Activated CD8-positive, alpha-beta memory T cell treated with anti-CD3 and anti-CD28 coated beads, Interleukin-2, amount 50 U/mL, for 4 hours (primary cell): ENCODE results near the gene KCNK3.
A peak's percentile ranks its signal among the peaks of the same experiment; 100 is the strongest.

ENCODE experiments used
- DNase-seq: peaks from one replicate; pipeline ENCODE4 v3.0.0-alpha.2; 2020

Gene KCNK3

GRCh38 chr2:26715528-26716270 lies 23.2 kb downstream of the KCNK3 start:
- no peak for DNase-seq

GRCh38 chr2:26716340-26716739 lies 23.8 kb downstream of the KCNK3 start:
- DNase-seq, result no peak

DNA sequence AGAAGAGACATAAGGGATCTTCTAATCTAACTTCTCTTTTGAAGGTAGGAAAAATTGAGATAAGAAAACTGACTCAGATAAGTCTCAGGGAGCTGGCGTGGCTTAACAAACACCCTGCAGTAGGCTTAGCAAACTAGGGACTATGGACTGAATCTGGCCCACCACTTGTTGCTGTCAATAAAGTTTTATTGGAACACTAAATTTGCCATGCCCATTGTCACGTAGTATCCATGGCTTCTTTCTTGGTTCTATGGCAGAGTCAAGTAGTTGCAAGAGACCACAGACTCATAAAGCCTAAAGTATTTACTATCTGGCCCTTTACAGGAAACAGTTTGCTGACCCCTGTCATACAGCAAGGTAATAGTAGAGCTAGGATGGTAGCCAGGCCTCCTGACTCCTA lies 24.2 kb downstream of the KCNK3 start:
- DNase-seq, result no peak

DNA sequence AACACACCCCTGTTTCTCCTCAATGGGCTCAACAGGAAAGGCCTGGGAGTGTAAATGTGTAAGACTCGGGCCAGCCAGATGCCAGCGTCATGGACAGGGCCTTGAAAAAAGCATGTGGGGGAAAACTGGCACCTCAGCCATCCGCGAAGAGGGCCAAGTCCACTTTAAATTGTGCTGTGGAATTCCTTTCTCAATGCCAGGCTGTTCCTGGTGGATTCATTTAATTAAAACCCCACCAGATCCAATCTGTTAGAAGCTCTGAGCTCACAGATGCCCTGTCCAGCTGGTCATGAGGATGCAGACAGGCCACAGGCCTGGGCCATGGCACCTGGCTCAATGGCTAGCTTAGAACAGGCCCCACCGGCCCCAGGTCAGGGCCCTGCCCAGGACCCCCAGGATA lies 24.8 kb downstream of the KCNK3 start:
- DNase-seq, result no peak

- no peak for DNase-seq
Observed at GRCh38 chr2:26718949-26719686, 26.6 kb downstream of the KCNK3 start.

DNA sequence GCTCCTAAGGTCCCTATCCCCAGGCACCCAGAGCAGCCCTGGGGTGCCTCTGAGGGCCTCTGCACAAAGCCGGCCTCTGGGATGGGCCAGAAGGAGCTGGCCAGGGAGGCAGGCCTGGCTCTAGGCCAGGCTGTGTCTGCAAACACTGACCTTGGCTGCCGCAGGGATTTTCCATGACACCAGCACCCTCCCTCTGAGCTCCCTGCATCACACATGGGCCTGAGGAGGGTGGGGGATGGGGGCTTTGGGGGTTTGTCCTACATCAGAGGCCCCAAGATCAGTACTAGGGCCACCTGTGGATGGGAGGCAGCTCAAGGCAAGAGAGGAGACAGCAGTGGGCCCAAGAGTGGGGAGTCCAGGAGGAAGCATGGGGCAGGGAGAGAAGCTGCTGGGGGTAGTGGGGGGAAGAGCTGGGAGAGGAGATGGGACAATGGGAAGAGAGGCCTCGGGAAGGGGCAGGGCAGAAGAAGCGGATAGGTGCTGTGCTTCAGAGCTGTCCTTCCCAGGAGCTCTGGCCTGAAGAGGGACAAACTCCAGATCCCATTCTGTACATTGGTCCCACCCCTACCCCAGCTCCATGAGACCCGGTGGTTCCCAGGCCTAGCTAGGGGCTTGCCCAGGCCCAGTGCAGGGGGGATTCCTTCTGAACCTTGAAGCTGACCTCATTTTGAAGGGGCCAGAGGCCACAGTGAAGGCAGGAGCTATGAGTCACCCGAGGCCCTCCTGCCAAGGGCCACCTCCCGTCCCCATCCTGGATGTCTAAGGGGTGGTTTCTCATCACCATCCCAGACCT lies 28.0 kb downstream of the KCNK3 start:
- DNase-seq, result no peak

GRCh38 chr2:26721115-26722032 lies 28.9 kb downstream of the KCNK3 start:
- no peak for DNase-seq

DNA sequence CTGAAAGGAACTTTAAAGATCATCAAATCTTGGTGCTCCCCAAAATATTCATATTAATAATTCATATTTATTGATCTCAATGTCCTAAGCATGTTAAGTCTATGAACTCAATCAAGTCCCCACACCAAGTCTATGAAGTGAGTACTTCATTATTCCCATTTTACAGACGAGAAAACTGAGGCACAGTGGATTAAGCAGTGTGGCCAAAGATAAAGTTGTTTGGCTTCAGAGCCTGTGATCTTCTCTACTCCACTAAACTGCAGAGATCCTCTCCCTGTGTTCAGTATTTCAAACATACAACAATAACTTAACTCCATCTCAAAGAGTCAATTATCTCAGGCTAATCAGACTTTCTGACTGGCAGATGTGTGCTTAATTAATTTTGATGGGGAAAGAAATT lies 29.8 kb downstream of the KCNK3 start:
- DNase-seq, result no peak

- DNase-seq, result no peak
Observed at GRCh38 chr2:26722911-26723310, 30.4 kb downstream of the KCNK3 start.

GRCh38 chr2:26723475-26723874 lies 31.0 kb downstream of the KCNK3 start:
- DNase-seq, result no peak

GRCh38 chr2:26723991-26724750 lies 31.6 kb downstream of the KCNK3 start:
- DNase-seq, result no peak

DNA sequence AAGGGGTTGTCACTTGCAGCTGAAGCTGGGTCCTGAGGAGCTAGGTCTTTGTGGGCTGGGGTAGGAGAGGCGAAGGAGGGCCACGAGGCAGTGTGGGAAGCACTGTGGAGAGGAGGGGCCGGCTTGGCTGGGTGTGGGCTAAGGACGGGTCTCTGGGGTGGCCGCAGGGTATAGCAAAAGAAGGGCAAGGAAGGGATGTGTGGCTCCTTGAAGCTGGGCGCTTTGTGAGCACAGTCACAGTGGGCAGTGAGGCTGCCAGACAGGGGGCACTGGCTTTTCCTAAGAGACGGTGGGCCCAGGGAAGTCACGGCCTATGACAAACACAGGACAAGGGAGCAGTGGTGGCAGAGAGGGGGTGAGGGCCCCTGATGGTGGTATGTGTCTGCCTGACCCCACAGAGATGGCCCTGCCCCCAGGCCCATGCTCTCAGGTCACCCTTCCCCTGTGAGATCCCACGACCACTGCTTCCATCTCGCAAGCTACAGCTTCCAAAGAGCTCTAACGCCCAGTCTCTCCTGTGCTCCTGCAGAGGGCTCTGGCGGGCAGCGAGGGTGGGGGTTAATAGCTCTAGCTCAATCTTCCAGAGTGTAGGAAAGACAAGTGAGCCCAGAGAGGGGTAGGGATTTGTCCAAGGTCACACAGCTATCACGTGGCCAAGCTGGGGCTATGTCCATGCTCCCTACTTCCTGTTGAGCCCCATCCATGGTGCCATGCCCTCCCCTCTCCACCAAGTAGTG lies 32.4 kb downstream of the KCNK3 start:
- no peak for DNase-seq

DNA sequence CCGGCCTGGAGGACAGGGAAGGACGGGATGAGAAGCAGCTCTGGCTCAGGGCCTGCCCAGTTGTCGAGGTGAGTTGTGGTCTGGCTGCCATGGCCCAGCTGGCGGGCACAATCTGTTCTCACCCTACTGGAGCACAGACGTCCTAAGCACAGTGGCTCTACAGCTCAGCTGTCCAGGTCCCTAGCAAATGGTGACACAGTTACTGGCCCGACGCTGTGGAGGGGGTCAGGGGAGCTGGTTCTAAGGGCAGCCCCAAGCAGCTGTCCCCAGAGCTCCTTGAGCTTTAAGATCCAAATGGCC lies 32.9 kb downstream of the KCNK3 start:
- DNase-seq, result no peak

DNA sequence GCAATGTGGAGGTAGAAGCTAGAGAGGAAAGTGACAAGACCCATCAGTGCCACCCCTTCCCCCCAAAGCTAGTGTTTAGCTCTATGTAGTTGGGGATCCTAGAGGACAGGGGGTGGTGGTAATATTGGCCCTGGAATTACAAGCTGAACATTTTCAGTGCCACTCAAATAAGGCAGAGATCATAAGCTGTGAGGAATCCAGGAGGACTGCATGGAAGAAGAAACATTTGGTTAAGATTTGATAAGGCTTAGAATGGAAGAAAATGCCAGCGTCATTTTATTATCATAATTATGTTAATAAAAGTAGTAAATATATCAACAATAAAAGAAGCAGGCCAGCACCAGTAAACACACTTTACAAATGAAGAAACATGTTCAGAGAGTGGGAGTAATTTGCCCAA lies 33.7 kb downstream of the KCNK3 start:
- DNase-seq, result no peak

DNA sequence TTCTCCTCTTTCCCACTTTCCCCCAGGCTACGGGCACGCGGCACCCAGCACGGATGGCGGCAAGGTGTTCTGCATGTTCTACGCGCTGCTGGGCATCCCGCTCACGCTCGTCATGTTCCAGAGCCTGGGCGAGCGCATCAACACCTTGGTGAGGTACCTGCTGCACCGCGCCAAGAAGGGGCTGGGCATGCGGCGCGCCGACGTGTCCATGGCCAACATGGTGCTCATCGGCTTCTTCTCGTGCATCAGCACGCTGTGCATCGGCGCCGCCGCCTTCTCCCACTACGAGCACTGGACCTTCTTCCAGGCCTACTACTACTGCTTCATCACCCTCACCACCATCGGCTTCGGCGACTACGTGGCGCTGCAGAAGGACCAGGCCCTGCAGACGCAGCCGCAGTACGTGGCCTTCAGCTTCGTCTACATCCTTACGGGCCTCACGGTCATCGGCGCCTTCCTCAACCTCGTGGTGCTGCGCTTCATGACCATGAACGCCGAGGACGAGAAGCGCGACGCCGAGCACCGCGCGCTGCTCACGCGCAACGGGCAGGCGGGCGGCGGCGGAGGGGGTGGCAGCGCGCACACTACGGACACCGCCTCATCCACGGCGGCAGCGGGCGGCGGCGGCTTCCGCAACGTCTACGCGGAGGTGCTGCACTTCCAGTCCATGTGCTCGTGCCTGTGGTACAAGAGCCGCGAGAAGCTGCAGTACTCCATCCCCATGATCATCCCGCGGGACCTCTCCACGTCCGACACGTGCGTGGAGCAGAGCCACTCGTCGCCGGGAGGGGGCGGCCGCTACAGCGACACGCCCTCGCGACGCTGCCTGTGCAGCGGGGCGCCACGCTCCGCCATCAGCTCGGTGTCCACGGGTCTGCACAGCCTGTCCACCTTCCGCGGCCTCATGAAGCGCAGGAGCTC lies 35.4 kb downstream of the KCNK3 start:
- peak; percentile 28 for DNase-seq

DNA sequence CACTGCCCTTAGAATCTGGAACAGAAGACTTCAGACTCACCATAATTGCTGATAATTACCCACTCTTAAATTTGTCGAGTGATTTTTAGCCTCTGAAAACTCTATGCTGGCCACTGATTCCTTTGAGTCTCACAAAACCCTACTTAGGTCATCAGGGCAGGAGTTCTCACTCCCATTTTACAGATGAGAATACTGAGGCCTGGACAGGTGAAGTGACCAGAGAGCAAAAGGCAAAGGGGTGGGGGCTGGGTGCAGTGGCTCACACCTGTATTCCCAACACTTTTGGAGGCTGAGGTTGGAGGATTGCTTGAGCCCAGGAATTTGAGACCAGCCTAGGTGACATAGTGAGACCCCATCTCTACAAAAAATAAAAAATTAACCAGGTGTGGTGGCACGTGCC lies 36.8 kb downstream of the KCNK3 start:
- DNase-seq, result no peak

- DNase-seq, result no peak
Observed at GRCh38 chr2:26730549-26731344, 38.2 kb downstream of the KCNK3 start.

- DNase-seq, result no peak
Observed at GRCh38 chr2:26731714-26732113, 39.2 kb downstream of the KCNK3 start.

GRCh38 chr2:26732446-26732845 lies 39.9 kb downstream of the KCNK3 start:
- DNase-seq, result no peak
